Activated CD4-positive, alpha-beta T cell treated with anti-CD3 and anti-CD28 coated beads for 24 hours (primary cell): ENCODE results near the gene SPATA31E1.
"Not testable (repeated sequence)": the region's sequence is repeated elsewhere in the genome, so short reads cannot be mapped to it uniquely, and the experiment has no call there.

Experiments used
- DNase-seq, 2 donors: peaks; one replicate each; pipeline ENCODE4 v3.0.0-alpha.2; 2020; ENCODE audit warnings: low read depth in 2 of 2

Gene SPATA31E1

GRCh38 chr9:87882627-87883026 is at the start of gene SPATA31E1:
Gene SPATA31E1, plus strand, starts transcription at chr9:87882877. Its CDS starts 15 bp downstream, at chr9:87882892.
- DNase-seq = no peak

- DNase-seq = no peak
These were observed 48.3 kb upstream of the SPATA31E1 start for GRCh38 chr9:87834357-87834756.

- no peak for DNase-seq
These were observed 46.1 kb upstream of the SPATA31E1 start for GRCh38 chr9:87836536-87836935.

GRCh38 chr9:87836951-87837705 is 45.5 kb upstream of the SPATA31E1 start:
- DNase-seq = no peak

GRCh38 chr9:87840134-87840533 is 42.5 kb upstream of the SPATA31E1 start:
- no peak for DNase-seq

GRCh38 chr9:87842878-87843585 is 39.6 kb upstream of the SPATA31E1 start:
- no peak for DNase-seq

GRCh38 chr9:87844506-87844905 is 38.2 kb upstream of the SPATA31E1 start:
- no peak for DNase-seq

- not testable (repeated sequence) for DNase-seq
These were observed 34.9 kb upstream of the SPATA31E1 start for GRCh38 chr9:87847817-87848216.

GRCh38 chr9:87849144-87849758 is 33.4 kb upstream of the SPATA31E1 start:
- DNase-seq = no peak

- DNase-seq = no peak
These were observed 32.3 kb upstream of the SPATA31E1 start for GRCh38 chr9:87850391-87850790.

- not testable (repeated sequence) for DNase-seq
These were observed 31.5 kb upstream of the SPATA31E1 start for GRCh38 chr9:87851186-87851585.

GRCh38 chr9:87853302-87853701 is 29.4 kb upstream of the SPATA31E1 start:
- no peak for DNase-seq

GRCh38 chr9:87853876-87854579 is 28.6 kb upstream of the SPATA31E1 start:
- DNase-seq = no peak

- DNase-seq = no peak
These were observed 28.1 kb upstream of the SPATA31E1 start for GRCh38 chr9:87854580-87854955.

GRCh38 chr9:87855061-87855460 is 27.6 kb upstream of the SPATA31E1 start:
- DNase-seq = no peak

GRCh38 chr9:87857141-87857947 is 25.3 kb upstream of the SPATA31E1 start:
- no peak for DNase-seq

GRCh38 chr9:87857948-87858335 is 24.7 kb upstream of the SPATA31E1 start:
- DNase-seq = no peak

GRCh38 chr9:87859137-87859536 is 23.5 kb upstream of the SPATA31E1 start:
- DNase-seq = no peak

GRCh38 chr9:87859786-87860185 is 22.9 kb upstream of the SPATA31E1 start:
- DNase-seq = no peak

GRCh38 chr9:87861332-87861731 is 21.3 kb upstream of the SPATA31E1 start:
- no peak for DNase-seq

- DNase-seq = no peak
These were observed 20.0 kb upstream of the SPATA31E1 start for GRCh38 chr9:87862536-87863268.
